Neural progenitor cell (in vitro differentiated cells): ENCODE data around the gene PCNX2.

Source experiments
- EZH2 ChIP-seq: fragments of 200-600 bp; sonication (generic); IDR thresholded peaks from 2 replicates; pipeline ENCODE4 v1.6.1; 2017; ENCODE audit warnings: antibody characterized with exemption, mild to moderate bottlenecking, moderate library complexity
- EZH2phosphoT487 ChIP-seq: fragments of 200-600 bp; sonication (generic); IDR thresholded peaks from 2 replicates; pipeline ENCODE4 v1.6.1; 2017; ENCODE audit warnings: antibody characterized with exemption
- TF ChIP-seq, protein P1 (sequence below): fragments of 200-600 bp; sonication (generic); IDR thresholded peaks from 2 replicates; pipeline ENCODE4 v1.5.1; 2017; ENCODE audit warnings: antibody characterized with exemption, mild to moderate bottlenecking

DNA sequence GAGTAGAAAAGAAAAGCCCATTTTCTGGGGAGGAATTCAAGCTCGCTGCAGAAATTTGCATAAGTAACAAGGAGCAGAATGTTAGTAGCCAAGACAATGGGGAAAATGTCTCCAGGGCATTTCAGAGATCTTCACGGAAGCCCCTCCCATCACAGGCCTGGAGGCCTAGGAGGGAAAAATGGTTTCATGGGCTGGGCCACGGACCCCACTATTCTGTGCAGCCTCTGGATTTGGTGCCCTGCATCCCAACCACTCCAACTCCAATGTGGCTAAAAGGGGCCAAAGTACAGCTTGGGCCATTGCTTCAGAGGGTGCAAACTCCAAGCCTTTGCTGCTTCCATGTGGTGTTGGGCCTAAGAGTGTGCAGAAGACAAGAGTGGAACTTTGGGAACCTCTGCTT, 302.0 kb downstream of the PCNX2 start:
- TF ChIP-seq, protein P1, sequence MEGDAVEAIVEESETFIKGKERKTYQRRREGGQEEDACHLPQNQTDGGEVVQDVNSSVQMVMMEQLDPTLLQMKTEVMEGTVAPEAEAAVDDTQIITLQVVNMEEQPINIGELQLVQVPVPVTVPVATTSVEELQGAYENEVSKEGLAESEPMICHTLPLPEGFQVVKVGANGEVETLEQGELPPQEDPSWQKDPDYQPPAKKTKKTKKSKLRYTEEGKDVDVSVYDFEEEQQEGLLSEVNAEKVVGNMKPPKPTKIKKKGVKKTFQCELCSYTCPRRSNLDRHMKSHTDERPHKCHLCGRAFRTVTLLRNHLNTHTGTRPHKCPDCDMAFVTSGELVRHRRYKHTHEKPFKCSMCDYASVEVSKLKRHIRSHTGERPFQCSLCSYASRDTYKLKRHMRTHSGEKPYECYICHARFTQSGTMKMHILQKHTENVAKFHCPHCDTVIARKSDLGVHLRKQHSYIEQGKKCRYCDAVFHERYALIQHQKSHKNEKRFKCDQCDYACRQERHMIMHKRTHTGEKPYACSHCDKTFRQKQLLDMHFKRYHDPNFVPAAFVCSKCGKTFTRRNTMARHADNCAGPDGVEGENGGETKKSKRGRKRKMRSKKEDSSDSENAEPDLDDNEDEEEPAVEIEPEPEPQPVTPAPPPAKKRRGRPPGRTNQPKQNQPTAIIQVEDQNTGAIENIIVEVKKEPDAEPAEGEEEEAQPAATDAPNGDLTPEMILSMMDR, result no peak
- TF ChIP-seq EZH2phosphoT487 (no peak), EZH2 (no peak)
